Ovary (tissue), 9 donors: ENCODE measurements around the gene NOD1. TPM values are rescaled to one million over a fixed set of nuclear protein-coding genes. Genes with fewer than 3 reads are reported as not detected.

Experiments
- DNase-seq, 5 donors: peaks; one replicate each; pipeline ENCODE4 v3.0.0-alpha.2; 2019 to 2020
- H3K27ac ChIP-seq, 2 donors: fragments of 200-600 bp; one replicate each; pipeline versions ENCODE4 v1.5.1 to v1.8.0; 2019 to 2022
- H3K27me3 ChIP-seq: fragments of 200-600 bp; one replicate; pipeline ENCODE4 v1.8.0; 2022
- H3K36me3 ChIP-seq: fragments of 200-600 bp; sonication (generic); one replicate; pipeline ENCODE4 v1.5.1; 2019
- H3K4me1 ChIP-seq: one replicate; pipeline ENCODE4 v1.8.1; 2013; ENCODE audit warnings: mild to moderate bottlenecking, moderate library complexity; ENCODE audit not compliant: insufficient read depth
- H3K4me3 ChIP-seq: fragments of 200-600 bp; sonication (generic); one replicate; pipeline ENCODE4 v1.5.1; 2017
- H3K9me3 ChIP-seq, 2 donors: fragments of 200-600 bp in 1 of 2; sonication (generic) in 1 of 2; one replicate each; pipeline versions ENCODE4 v1.5.1 to v1.8.1; 2013 to 2019; ENCODE audit warnings: mild to moderate bottlenecking in 1 of 2, moderate library complexity in 1 of 2
- EP300 ChIP-seq: sonication (generic); formaldehyde crosslinking; IDR thresholded peaks from one replicate; pipeline ENCODE4 v1.6.1; 2017; ENCODE audit warnings: antibody characterized with exemption
- POLR2A ChIP-seq: fragments of 450-650 bp; IDR thresholded peaks from one replicate; pipeline ENCODE4 v1.6.1; 2017; ENCODE audit warnings: antibody characterized with exemption, mild to moderate bottlenecking, moderate library complexity
- WGBS, 3 donors: extraction: QIAGEN DNeasy Blood & Tissue Kit in 1 of 3; methylation state at CpG; one replicate each; pipeline versions ENCODE4 v1.1.5 to v1.1.7; 2013 to 2017; 5-methylcytosine and 5-hydroxymethylcytosine counted together
- intact Hi-C, 4 donors: fragments of 100-400 bp; cut with DNase I; formaldehyde crosslinking; loops; one replicate each; pipeline versions ENCODE4 v1.11.0 to v1.15.1; 2022 to 2023
- polyA plus RNA-seq, 2 donors: library from polyadenylated mRNA; stranded (reverse); fragments of 200-250 nt in 1 of 2; fragments of 350-450 nt in 1 of 2; fragmentation: Illumina TruSeq in 1 of 2; extraction: RNeasy Lipid Tissue Mini Kit (QIAGEN cat#74804) in 1 of 2; gene quantifications; one replicate each; pipeline ENCODE4 v1.2.3, GENCODE V29; 2013 to 2014
- total RNA-seq, 7 donors: library from RNA; depleted of rRNA in 2 of 7; stranded (reverse); fragments of >200 nt in 2 of 7; fragmentation: NEBNext Ultra II Directional in 3 of 7; extraction: Animal tissue kit (Norgen Biotek cat#: 25700) in 3 of 7; gene quantifications; one replicate each; pipeline versions ENCODE4 v1.1.0 to v1.2.4, GENCODE V29; 2016 to 2023
- TF ChIP-seq, protein P1 (sequence below), 3 donors: fragments of 450-650 bp in 2 of 3; fragments of 200-600 bp in 1 of 3; IDR thresholded peaks; one replicate each; pipeline versions ENCODE4 v1.5.1 to v1.8.0; 2016 to 2022; ENCODE audit warnings: antibody characterized with exemption in 3 of 3, mild to moderate bottlenecking in 1 of 3
- donor health status: DM: no; HTN: no; CAD: no; lungs with moderate emphysema.
- donor health status: DM: no; HTN: no; CAD: no.
- donor health status: Bipolar disorder and iron deficiency.
- donor health status: DM: yes; HTN: yes; CAD: no.
- donor health status: DM: no; HTN: no; CAD: no.
- donor health status: DM: yes; HTN: yes; CAD: no.

Gene NOD1
- total and polyA plus RNA-seq, 9 donors: 15.2 to 33.5 (median 20.5) TPM

DNA sequence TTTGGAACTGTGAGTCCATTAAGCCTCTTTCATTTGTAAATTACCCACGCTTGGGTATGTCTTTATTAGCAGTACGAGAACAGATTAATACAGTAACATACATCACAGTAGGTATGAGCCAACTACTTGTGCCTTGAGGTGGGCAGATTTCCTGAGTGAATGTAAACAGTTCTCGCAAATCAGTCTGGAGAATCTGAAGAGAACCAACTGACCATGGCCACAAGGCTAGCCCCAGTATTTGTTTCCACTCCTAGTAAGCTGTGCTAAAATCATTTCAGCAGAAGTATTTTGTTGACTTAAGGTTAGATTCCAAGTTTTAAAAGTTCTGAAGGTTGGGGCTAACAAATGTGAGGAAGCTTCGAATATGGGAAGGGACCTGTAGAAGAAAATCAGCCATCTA, 82.9 kb downstream of the NOD1 start:
- Histone ChIP-seq H3K27me3 (no peaks in the 10 kb centered on the region), H3K9me3 (no peaks in the 10 kb centered on the region), H3K4me1 (no peaks in the 10 kb centered on the region), H3K27ac (no peak overlapping the region), H3K36me3 (no peaks in the 10 kb centered on the region), H3K4me3 (no peak overlapping the region)
- intact Hi-C loops: no loop called here
- no peak for TF ChIP-seq EP300
- TF ChIP-seq POLR2A: no peak
- TF ChIP-seq, protein P1, sequence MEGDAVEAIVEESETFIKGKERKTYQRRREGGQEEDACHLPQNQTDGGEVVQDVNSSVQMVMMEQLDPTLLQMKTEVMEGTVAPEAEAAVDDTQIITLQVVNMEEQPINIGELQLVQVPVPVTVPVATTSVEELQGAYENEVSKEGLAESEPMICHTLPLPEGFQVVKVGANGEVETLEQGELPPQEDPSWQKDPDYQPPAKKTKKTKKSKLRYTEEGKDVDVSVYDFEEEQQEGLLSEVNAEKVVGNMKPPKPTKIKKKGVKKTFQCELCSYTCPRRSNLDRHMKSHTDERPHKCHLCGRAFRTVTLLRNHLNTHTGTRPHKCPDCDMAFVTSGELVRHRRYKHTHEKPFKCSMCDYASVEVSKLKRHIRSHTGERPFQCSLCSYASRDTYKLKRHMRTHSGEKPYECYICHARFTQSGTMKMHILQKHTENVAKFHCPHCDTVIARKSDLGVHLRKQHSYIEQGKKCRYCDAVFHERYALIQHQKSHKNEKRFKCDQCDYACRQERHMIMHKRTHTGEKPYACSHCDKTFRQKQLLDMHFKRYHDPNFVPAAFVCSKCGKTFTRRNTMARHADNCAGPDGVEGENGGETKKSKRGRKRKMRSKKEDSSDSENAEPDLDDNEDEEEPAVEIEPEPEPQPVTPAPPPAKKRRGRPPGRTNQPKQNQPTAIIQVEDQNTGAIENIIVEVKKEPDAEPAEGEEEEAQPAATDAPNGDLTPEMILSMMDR (IDR thresholded peaks at IDR 0.05): no peak
- WGBS, 3 donors: 96 to 99% (median 98%) methylated on average over 4 of the region's 4 CpGs
- DNase-seq: no peak

DNA sequence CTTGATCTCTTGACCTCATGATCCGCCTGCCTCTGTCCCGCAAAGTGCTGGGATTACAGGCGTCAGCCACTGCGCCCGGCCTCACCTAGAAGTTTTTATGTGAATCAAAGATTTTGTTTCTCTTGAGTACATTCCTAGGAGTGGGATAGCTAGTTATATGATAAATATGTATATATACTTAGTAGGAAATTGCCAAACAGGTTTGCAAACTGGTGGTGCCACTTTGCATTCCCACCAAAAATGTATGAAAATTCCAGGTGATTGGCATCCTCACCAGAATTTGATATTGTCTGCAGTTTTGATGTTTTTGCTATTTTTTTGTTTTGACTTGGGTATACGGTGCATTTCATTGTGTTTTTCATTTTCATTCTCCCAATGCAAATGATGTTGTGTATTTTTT, 86.8 kb downstream of the NOD1 start:
- DNase-seq: no peak
- Histone ChIP-seq H3K4me1 (no peaks in the 10 kb centered on the region), H3K9me3 (no peaks in the 10 kb centered on the region), H3K36me3 (no peaks in the 10 kb centered on the region), H3K27me3 (no peaks in the 10 kb centered on the region), H3K27ac (no peak overlapping the region), H3K4me3 (no peak overlapping the region)
- no peak for TF ChIP-seq POLR2A
- TF ChIP-seq, protein P1 (IDR thresholded peaks at IDR 0.05): no peak
- no peak for TF ChIP-seq EP300
- WGBS, 3 donors: 95 to 100% (median 96%) methylated on average over 6 of the region's 6 CpGs
- intact Hi-C loops: no loop called here

DNA sequence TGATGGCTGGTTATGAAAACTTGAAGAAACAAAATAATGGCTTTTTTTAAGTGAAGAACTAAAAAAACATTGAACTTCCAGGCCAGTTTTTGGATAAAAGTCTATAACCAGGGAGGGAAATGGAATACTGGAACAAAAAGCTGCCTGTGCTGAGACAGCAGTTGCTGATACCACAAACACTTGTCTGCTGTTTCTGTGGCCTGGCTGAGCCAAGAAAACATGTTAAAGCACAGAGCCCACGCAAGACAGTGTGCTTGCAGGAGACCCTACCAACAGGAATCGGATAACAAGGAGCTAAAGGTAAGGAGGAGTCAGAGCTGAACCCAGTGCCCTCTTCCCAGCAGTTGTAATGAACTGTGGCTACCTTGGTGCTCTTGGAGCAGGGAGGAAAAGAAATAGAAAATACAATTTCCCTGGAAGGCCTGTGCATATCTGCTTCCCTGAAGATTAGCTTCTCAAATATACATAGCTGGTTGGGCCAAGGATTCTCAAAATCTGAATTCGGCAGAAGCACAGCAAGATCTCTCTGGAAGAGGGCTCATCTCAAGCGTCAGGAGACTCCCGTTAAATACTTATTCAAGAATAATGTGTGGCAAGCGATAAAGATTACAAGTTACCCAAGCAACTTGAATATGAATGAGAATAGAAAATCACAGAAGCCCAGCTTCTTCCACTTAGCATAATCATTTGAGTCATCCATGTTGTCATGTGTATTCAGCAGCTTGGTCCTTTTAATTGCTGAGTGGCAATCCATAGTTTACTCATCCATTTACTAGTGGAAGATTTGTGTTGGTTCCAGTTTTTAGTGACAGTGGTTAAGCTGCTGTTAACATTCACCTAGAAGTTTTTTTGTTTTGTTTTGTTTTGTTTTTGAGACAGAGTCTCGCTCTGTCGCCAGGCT, 87.6 kb downstream of the NOD1 start:
- no peak for DNase-seq
- Histone ChIP-seq H3K36me3 (no peaks in the 10 kb centered on the region), H3K4me1 (no peaks in the 10 kb centered on the region), H3K4me3 (no peak overlapping the region), H3K27ac (no peak overlapping the region), H3K27me3 (no peaks in the 10 kb centered on the region), H3K9me3 (no peaks in the 10 kb centered on the region)
- TF ChIP-seq POLR2A: no peak
- TF ChIP-seq EP300: no peak
- TF ChIP-seq, protein P1 (IDR thresholded peaks at IDR 0.05): no peak
- intact Hi-C loops: no loop called here
- 42 to 56% (median 52%) methylated on average over 8 of the region's 8 CpGs for WGBS, 3 donors

DNA sequence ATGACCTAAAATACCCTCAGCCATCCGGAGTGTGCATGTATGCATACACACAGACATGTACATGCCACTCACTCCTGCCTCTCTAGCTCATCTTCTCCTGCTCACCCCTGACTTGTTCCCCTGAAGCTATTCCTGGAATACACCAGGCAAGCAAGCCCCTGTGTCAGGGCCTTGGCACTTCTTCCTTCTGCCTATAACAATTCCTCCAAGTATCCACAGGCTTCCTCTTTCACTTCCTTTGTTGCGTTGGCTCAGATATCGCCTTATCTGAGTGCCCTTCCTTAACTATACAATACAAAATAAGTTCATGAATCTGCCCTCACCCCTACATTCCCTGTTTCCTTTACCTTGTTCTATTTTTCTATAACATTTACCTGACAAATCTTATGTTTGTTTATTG, 88.8 kb downstream of the NOD1 start:
- intact Hi-C loops: no loop called here
- Histone ChIP-seq H3K27me3 (no peaks in the 10 kb centered on the region), H3K4me1 (no peaks in the 10 kb centered on the region), H3K4me3 (no peak overlapping the region), H3K9me3 (no peaks in the 10 kb centered on the region), H3K36me3 (no peaks in the 10 kb centered on the region), H3K27ac (no peak overlapping the region)
- 62 to 90% (median 70%) methylated on average over 3 of the region's 3 CpGs for WGBS, 3 donors
- DNase-seq: no peak
- TF ChIP-seq, protein P1 (IDR thresholded peaks at IDR 0.05): no peak
- TF ChIP-seq POLR2A (no peak), EP300 (no peak)
